Neutrophil (primary cell): ENCODE data around the gene NEDD4L.

Experiments
- H3K27ac ChIP-seq: fragments of 200-600 bp; sonication (generic); 2 replicates; pipeline ENCODE4 v1.5.1; 2016; ENCODE audit warnings: mild to moderate bottlenecking, moderate library complexity
- H3K27me3 ChIP-seq: fragments of 200-600 bp; sonication (generic); 2 replicates; pipeline ENCODE4 v1.6.0; 2016; ENCODE audit warnings: mild to moderate bottlenecking
- H3K36me3 ChIP-seq: fragments of 200-600 bp; sonication (generic); 2 replicates; pipeline ENCODE4 v1.5.1; 2017
- H3K4me1 ChIP-seq, 2 experiments: fragments of 200-600 bp in 1 of 2; sonication (generic) in 1 of 2; 1 replicate in 1 of 2; 2 replicates in 1 of 2; pipeline versions ENCODE4 v1.5.1 to v1.6.1; 2013 to 2016; ENCODE audit warnings: low read depth in 1 of 2, low read length in 1 of 2, mild to moderate bottlenecking in 1 of 2, moderate library complexity in 1 of 2; ENCODE audit not compliant: control insufficient read depth in 1 of 2, insufficient read depth in 1 of 2
- H3K4me3 ChIP-seq, 2 experiments: fragments of 200-600 bp in 1 of 2; sonication (generic) in 1 of 2; 1 replicate in 1 of 2; 2 replicates in 1 of 2; pipeline ENCODE4 v1.5.1; 2013 to 2016; ENCODE audit warnings: low read depth in 1 of 2, low read length in 1 of 2, mild to moderate bottlenecking in 1 of 2, moderate library complexity in 1 of 2
- H3K9me3 ChIP-seq: fragments of 200-600 bp; sonication (generic); 2 replicates; pipeline ENCODE4 v1.5.1; 2016
- CTCF ChIP-seq: fragments of 200-600 bp; sonication (generic); IDR thresholded peaks from 2 replicates; pipeline ENCODE4 v1.5.1; 2016; ENCODE audit warnings: antibody characterized with exemption

Gene NEDD4L

GRCh38 chr18:58381676-58382411 lies 337.8 kb downstream of the NEDD4L start:
- TF ChIP-seq CTCF: no peak
- Histone ChIP-seq H3K27me3 (no peaks in the 10 kb centered on the region), H3K9me3 (no peaks in the 10 kb centered on the region), H3K4me1 (no peaks in the 10 kb centered on the region), H3K27ac (no peak overlapping the region), H3K36me3 (no peaks in the 10 kb centered on the region), H3K4me3 (no peak overlapping the region)

- Histone ChIP-seq H3K27me3 (no peaks in the 10 kb centered on the region), H3K4me1 (no peaks in the 10 kb centered on the region), H3K9me3 (no peaks in the 10 kb centered on the region), H3K27ac (no peak overlapping the region), H3K36me3 (no peaks in the 10 kb centered on the region), H3K4me3 (no peak overlapping the region)
- TF ChIP-seq CTCF: no peak
Measured at GRCh38 chr18:58382446-58382845, 338.4 kb downstream of the NEDD4L start.

- Histone ChIP-seq H3K27ac (no peak overlapping the region), H3K9me3 (no peaks in the 10 kb centered on the region), H3K36me3 (no peaks in the 10 kb centered on the region), H3K27me3 (no peaks in the 10 kb centered on the region), H3K4me1 (no peaks in the 10 kb centered on the region), H3K4me3 (no peak overlapping the region)
- no peak for TF ChIP-seq CTCF
Measured at GRCh38 chr18:58385472-58385871, 341.4 kb downstream of the NEDD4L start.

GRCh38 chr18:58386780-58387179 lies 342.8 kb downstream of the NEDD4L start:
- Histone ChIP-seq H3K9me3 (no peaks in the 10 kb centered on the region), H3K27ac (no peak overlapping the region), H3K4me1 (no peaks in the 10 kb centered on the region), H3K4me3 (no peak overlapping the region), H3K27me3 (no peaks in the 10 kb centered on the region), H3K36me3 (no peaks in the 10 kb centered on the region)
- TF ChIP-seq CTCF: no peak

GRCh38 chr18:58387716-58388115 lies 343.7 kb downstream of the NEDD4L start:
- Histone ChIP-seq H3K4me3 (no peak overlapping the region), H3K9me3 (no peaks in the 10 kb centered on the region), H3K4me1 (no peaks in the 10 kb centered on the region), H3K27ac (no peak overlapping the region), H3K27me3 (no peaks in the 10 kb centered on the region), H3K36me3 (no peaks in the 10 kb centered on the region)
- no peak for TF ChIP-seq CTCF
